H1 (cell line): ENCODE results near the gene BFSP2. TPM values are rescaled to one million over a fixed set of nuclear protein-coding genes. Genes with fewer than 3 reads are reported as not detected.

Experiments used
- CTCF ChIA-PET: fragments of 300-600 bp; sonication (Branson Sonifier 250); formaldehyde crosslinking; loops from one replicate; lab custom pipeline; 2021; ENCODE audit not compliant: partially characterized antibody; lab: Charles Lee
- POLR2A ChIA-PET: fragments of 300-600 bp; sonication (Branson Sonifier 250); formaldehyde crosslinking; loops from one replicate; lab custom pipeline; 2021; ENCODE audit warnings: inconsistent platforms; ENCODE audit not compliant: partially characterized antibody; lab: Charles Lee
- DNase-seq, 2 experiments: peaks; one replicate each; pipeline versions ENCODE4 v3.0.0 to v3.0.0-alpha.2; 2010 to 2022; ENCODE audit warnings: low spot score in 2 of 2, low read depth in 1 of 2, mixed read lengths in 1 of 2
- FAIRE-seq: peaks from 2 replicates; lab custom pipeline; 2011; peaks lifted over from hg19 to GRCh38; lab: Jason Lieb, UNC
- H2AFZ ChIP-seq: 2 replicates; pipeline ENCODE4 v1.8.1; 2012; ENCODE audit warnings: low read length, inconsistent platforms
- H2AK5ac ChIP-seq: 2 replicates; pipeline ENCODE4 v1.6.1; 2013; ENCODE audit warnings: low read depth, low read length
- H2BK120ac ChIP-seq: replicated peaks from 2 replicates; pipeline ENCODE3; 2013; ENCODE audit warnings: low read depth, low read length, inconsistent platforms
- H2BK12ac ChIP-seq: 2 replicates; pipeline ENCODE4 v1.6.1; 2013; ENCODE audit warnings: low read depth, low read length
- H2BK15ac ChIP-seq: 2 replicates; pipeline ENCODE4 v1.6.1; 2013; ENCODE audit warnings: low read length
- H2BK20ac ChIP-seq: 2 replicates; pipeline ENCODE4 v1.6.1; 2013; ENCODE audit warnings: low read length
- H2BK5ac ChIP-seq: 2 replicates; pipeline ENCODE4 v1.6.1; 2013; ENCODE audit warnings: low read depth, low read length
- H3K14ac ChIP-seq: 2 replicates; pipeline ENCODE4 v1.6.1; 2013; ENCODE audit warnings: inconsistent platforms; ENCODE audit not compliant: insufficient read length
- H3K18ac ChIP-seq: 2 replicates; pipeline ENCODE4 v1.6.1; 2013; ENCODE audit warnings: low read length; ENCODE audit errors: extremely low read depth
- H3K23ac ChIP-seq: 2 replicates; pipeline ENCODE4 v1.6.1; 2013; ENCODE audit warnings: inconsistent platforms; ENCODE audit not compliant: insufficient read length
- H3K23me2 ChIP-seq: 2 replicates; pipeline ENCODE4 v1.6.1; 2013; ENCODE audit warnings: low read depth, low read length
- H3K27ac ChIP-seq: 2 replicates; pipeline ENCODE4 v1.6.1; 2011; ENCODE audit warnings: low read depth, low read length, inconsistent platforms
- H3K27me3 ChIP-seq, 4 experiments: replicated peaks in 1 of 4; 1 replicate in 1 of 4; 2 replicates in 3 of 4; pipeline versions ENCODE4 v1.6.1 to v1.8.1; 2011 to 2013; ENCODE audit warnings: low read length in 3 of 4, mild to moderate bottlenecking in 3 of 4, inconsistent platforms in 2 of 4, mixed read lengths in 2 of 4, moderate library complexity in 1 of 4; ENCODE audit not compliant: control insufficient read depth in 3 of 4, insufficient read depth in 3 of 4; ENCODE audit errors: extremely low read depth in 1 of 4
- H3K36me3 ChIP-seq, 4 experiments: 2 replicates each; pipeline versions ENCODE4 v1.6.1 to v1.8.1; 2011 to 2013; ENCODE audit warnings: mild to moderate bottlenecking in 4 of 4, low read length in 3 of 4, moderate library complexity in 2 of 4, control low read depth in 1 of 4, inconsistent platforms in 1 of 4; ENCODE audit not compliant: insufficient read depth in 4 of 4, control insufficient read depth in 2 of 4
- H3K4ac ChIP-seq: replicated peaks from 2 replicates; pipeline ENCODE3; 2013; ENCODE audit warnings: low read length, low read depth, mixed read lengths, inconsistent platforms; ENCODE audit not compliant: insufficient read length
- H3K4me1 ChIP-seq, 4 experiments: replicated peaks in 1 of 4; 1 replicate in 1 of 4; 2 replicates in 3 of 4; pipeline versions ENCODE4 v1.6.1 to v1.8.1; 2011 to 2013; ENCODE audit warnings: low read length in 3 of 4, inconsistent platforms in 2 of 4, mixed read lengths in 1 of 4; ENCODE audit not compliant: insufficient read depth in 4 of 4, control insufficient read depth in 3 of 4
- H3K4me2 ChIP-seq, 2 experiments: 2 replicates each; pipeline versions ENCODE4 v1.6.1 to v1.8.1; 2011 to 2013; ENCODE audit warnings: low read depth in 2 of 2, low read length in 2 of 2, control low read depth in 1 of 2, inconsistent platforms in 1 of 2, mild to moderate bottlenecking in 1 of 2; ENCODE audit not compliant: insufficient read depth in 1 of 2
- H3K4me3 ChIP-seq, 4 experiments: fragments of 200-600, 300-600 bp in 1 of 4; sonication (generic), shearing (Covaris generic), sonication (Bioruptor Twin) in 1 of 4; 2 replicates each; pipeline versions ENCODE4 v1.5.1 to v1.8.1; 2011 to 2016; ENCODE audit warnings: low read length in 4 of 4, low read depth in 3 of 4, control low read depth in 2 of 4, inconsistent platforms in 2 of 4, mild to moderate bottlenecking in 2 of 4, mixed read lengths in 1 of 4, moderate library complexity in 1 of 4; ENCODE audit not compliant: insufficient read depth in 2 of 4; ENCODE audit errors: extremely low read depth in 1 of 4
- H3K56ac ChIP-seq: replicated peaks from 2 replicates; pipeline ENCODE3; 2013; ENCODE audit warnings: low read depth, mild to moderate bottlenecking, mixed read lengths, low read length, inconsistent platforms; ENCODE audit not compliant: insufficient read length
- H3K79me1 ChIP-seq: 2 replicates; pipeline ENCODE4 v1.6.1; 2013; ENCODE audit warnings: low read depth, low read length, control low read depth
- H3K79me2 ChIP-seq, 2 experiments: 2 replicates each; pipeline versions ENCODE4 v1.6.1 to v1.8.1; 2012 to 2013; ENCODE audit warnings: low read length in 2 of 2, mild to moderate bottlenecking in 2 of 2, inconsistent platforms in 1 of 2; ENCODE audit not compliant: insufficient read depth in 2 of 2, control insufficient read depth in 1 of 2
- H3K9ac ChIP-seq, 4 experiments: replicated peaks in 1 of 4; 1 replicate in 1 of 4; 2 replicates in 3 of 4; pipeline versions ENCODE4 v1.6.1 to v1.8.1; 2011 to 2013; ENCODE audit warnings: low read depth in 3 of 4, low read length in 3 of 4, control low read depth in 2 of 4, mild to moderate bottlenecking in 2 of 4, moderate library complexity in 2 of 4, inconsistent platforms in 1 of 4; ENCODE audit errors: extremely low read depth in 1 of 4
- H3K9me3 ChIP-seq, 2 experiments: 2 replicates each; pipeline versions ENCODE4 v1.6.1 to v1.8.1; 2012 to 2013; ENCODE audit warnings: mild to moderate bottlenecking in 2 of 2, moderate library complexity in 2 of 2, control low read depth in 1 of 2, inconsistent platforms in 1 of 2, low read depth in 1 of 2, low read length in 1 of 2, mixed read lengths in 1 of 2; ENCODE audit not compliant: insufficient read depth in 2 of 2
- H4K20me1 ChIP-seq, 2 experiments: replicated peaks in 1 of 2; 2 replicates each; pipeline versions ENCODE3 to v1.8.1; 2011 to 2013; ENCODE audit warnings: inconsistent platforms in 2 of 2, low read length in 2 of 2, mild to moderate bottlenecking in 1 of 2; ENCODE audit not compliant: insufficient read depth in 2 of 2, control insufficient read depth in 1 of 2
- H4K5ac ChIP-seq: 2 replicates; pipeline ENCODE4 v1.6.1; 2013; ENCODE audit warnings: low read length, low read depth, mixed read lengths, inconsistent platforms; ENCODE audit not compliant: insufficient read length
- H4K8ac ChIP-seq: 2 replicates; pipeline ENCODE4 v1.8.0; 2013; ENCODE audit warnings: mild to moderate bottlenecking, moderate library complexity, low read length, inconsistent platforms; ENCODE audit not compliant: insufficient read depth; ENCODE audit errors: extremely low read depth
- H4K91ac ChIP-seq: replicated peaks from 2 replicates; pipeline ENCODE3; 2013; ENCODE audit warnings: low read length, mixed read lengths, inconsistent platforms; ENCODE audit not compliant: insufficient read length
- CHD2 ChIP-seq: IDR thresholded peaks from 2 replicates; pipeline ENCODE4 v1.6.1; 2012; ENCODE audit warnings: low read length, improper control_type of control experiment
- RBBP5 ChIP-seq: IDR thresholded peaks from 2 replicates; pipeline ENCODE4 v1.7.1; 2012; ENCODE audit warnings: low read depth, mild to moderate bottlenecking, inconsistent platforms, low read length, moderate library complexity, borderline replicate concordance
- SP2 ChIP-seq: IDR thresholded peaks from 2 replicates; pipeline ENCODE4 v1.6.1; 2012; ENCODE audit warnings: mild to moderate bottlenecking, low read length, inconsistent platforms
- WGBS, 2 experiments: shearing (Covaris generic) in 1 of 2; methylation state at CpG; one replicate each; pipeline versions ENCODE4 v1.1.6 to v1.1.7; 2013 to 2015; ENCODE audit warnings: low lambda C conversion rate in 2 of 2, mixed read lengths in 2 of 2, inconsistent platforms in 1 of 2, low coverage in 1 of 2, missing lambda C conversion rate in 1 of 2; ENCODE audit not compliant: insufficient replicate concordance in 2 of 2, insufficient coverage in 1 of 2, insufficient read length in 1 of 2; ENCODE audit errors: extremely low coverage in 1 of 2, missing lambda C conversion rate in 1 of 2; 5-methylcytosine and 5-hydroxymethylcytosine counted together
- polyA plus RNA-seq, 7 experiments: library from polyadenylated mRNA; depleted of rRNA in 3 of 7; stranded (reverse) in 5 of 7; unstranded in 2 of 7; fragments of >200 nt in 5 of 7; fragments of 200-250 nt in 2 of 7; gene quantifications; 1 replicate in 5 of 7; 2 replicates in 1 of 7; 4 replicates in 1 of 7; pipeline versions ENCODE4 v1.2.1 to v1.2.3, GENCODE V29; 2011 to 2013; ENCODE audit warnings: missing spikeins in 2 of 7, mixed read lengths in 2 of 7
- total RNA-seq: library from RNA; stranded (reverse); fragmentation: NEBNext Ultra II Directional; extraction: Animal tissue kit (Norgen Biotek cat#: 25700); gene quantifications from 2 replicates; pipeline ENCODE4 v1.2.1, GENCODE V29; 2021

The BFSP2 gene
- total and polyA plus RNA-seq, 2 of the 8 experiments (the other 6 are each of a cell fraction or from before 2014, with no cell fraction given) = not detected

- H3K79me1 ChIP-seq = no peaks in the 10 kb centered on the region
- H3K23me2 ChIP-seq = no peaks in the 10 kb centered on the region
- H3K36me3 ChIP-seq = no peaks in the 10 kb centered on the region
- no peak overlapping the region for H2AFZ ChIP-seq
- no peak overlapping the region for H3K4me2 ChIP-seq
- no peak overlapping the region for H3K18ac ChIP-seq
- ChIA-PET POLR2A (interaction anchor here (0.7 kb wide), 1 partner anchor 341 kb away, joined by 3 read pairs; no protein-coding TSS in a partner anchor), CTCF (interaction anchor here (0.9 to 15.8 kb wide), 9 partner anchors 12 to 650 kb away, joined by 3 to 189 read pairs (median 9); no protein-coding TSS in a partner anchor)
- H4K20me1 ChIP-seq = no peaks in the 10 kb centered on the region
- H2BK120ac ChIP-seq = no peak overlapping the region
- no peak overlapping the region for H2BK20ac ChIP-seq
- TF ChIP-seq SP2 (no peak), RBBP5 (no peak), CHD2 (no peak)
- no peak overlapping the region for H3K56ac ChIP-seq
- no peak for DNase-seq
- no peak overlapping the region for H4K91ac ChIP-seq
- no peak overlapping the region for H3K27ac ChIP-seq
- H3K23ac ChIP-seq = no peak overlapping the region
- H3K14ac ChIP-seq = no peak overlapping the region
- no peak overlapping the region for H2BK15ac ChIP-seq
- H3K9me3 ChIP-seq = no peaks in the 10 kb centered on the region
- H3K4me1 ChIP-seq = peaks cover 0 to 4% (median 0%) of the 10 kb centered on the region in 4 experiments; a peak in 1 of 7 replicates
- WGBS, 2 experiments = 90% methylated on average over 13 of the region's 16 CpGs; no CpG with 5 or more reads in 1 of the 2 experiments
- no peak overlapping the region for H2BK5ac ChIP-seq
- no peak overlapping the region for H4K5ac ChIP-seq
- no peak overlapping the region for H3K4ac ChIP-seq
- no peaks in the 10 kb centered on the region for H3K27me3 ChIP-seq
- no peaks in the 10 kb centered on the region for H3K79me2 ChIP-seq
- no peak overlapping the region for H2AK5ac ChIP-seq
- no peak overlapping the region for H3K4me3 ChIP-seq
- H2BK12ac ChIP-seq = no peak overlapping the region
- H4K8ac ChIP-seq = no peak overlapping the region
- H3K9ac ChIP-seq = no peak overlapping the region
- no peak for FAIRE-seq
Measured at GRCh38 chr3:133380481-133381225, 19.2 kb upstream of the BFSP2 start.
